GM12891 (cell line): ENCODE results near the gene FARP1.

Experiments
- POLR2AphosphoS5 ChIP-seq: IDR thresholded peaks from 2 replicates; pipeline ENCODE4 v1.6.1; 2011; ENCODE audit warnings: low read depth, low read length, control low read depth
- TAF1 ChIP-seq: IDR thresholded peaks from 2 replicates; pipeline ENCODE4 v1.6.1; 2011; ENCODE audit warnings: low read depth, low read length, control low read depth

DNA sequence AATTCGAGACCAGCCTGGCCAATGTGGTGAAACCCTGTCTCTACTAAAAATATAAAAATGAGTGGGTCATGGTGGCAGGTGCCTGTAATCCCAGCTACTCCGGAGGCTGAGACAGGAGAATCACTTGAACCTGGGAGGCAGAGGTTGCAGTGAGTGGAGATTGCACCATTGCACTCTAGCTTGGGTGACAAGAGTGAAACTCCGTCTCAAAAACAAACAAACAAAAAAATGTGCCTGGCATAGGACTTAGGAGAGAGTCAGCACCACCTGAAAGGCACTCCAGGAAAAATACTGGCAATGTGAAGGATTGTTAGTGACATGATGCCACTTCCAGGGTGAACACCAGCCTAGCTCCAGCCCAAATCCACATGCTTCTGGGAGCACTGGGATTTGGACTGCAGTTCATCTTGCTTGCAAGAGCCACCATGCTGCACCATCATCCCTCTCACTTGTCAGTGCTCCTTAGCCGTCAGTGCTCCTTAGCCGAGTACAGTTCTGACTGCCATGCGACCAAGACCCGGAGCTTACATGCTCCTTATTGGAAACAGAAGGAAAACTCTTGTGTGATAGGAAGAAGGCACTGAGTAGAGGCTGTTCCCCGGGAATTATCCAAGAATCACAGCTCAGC, 179.3 kb downstream of the FARP1 start:
- no peak for TF ChIP-seq POLR2AphosphoS5
- no peak for TF ChIP-seq TAF1
